ENCODE results near the gene MTRR.

DNA sequence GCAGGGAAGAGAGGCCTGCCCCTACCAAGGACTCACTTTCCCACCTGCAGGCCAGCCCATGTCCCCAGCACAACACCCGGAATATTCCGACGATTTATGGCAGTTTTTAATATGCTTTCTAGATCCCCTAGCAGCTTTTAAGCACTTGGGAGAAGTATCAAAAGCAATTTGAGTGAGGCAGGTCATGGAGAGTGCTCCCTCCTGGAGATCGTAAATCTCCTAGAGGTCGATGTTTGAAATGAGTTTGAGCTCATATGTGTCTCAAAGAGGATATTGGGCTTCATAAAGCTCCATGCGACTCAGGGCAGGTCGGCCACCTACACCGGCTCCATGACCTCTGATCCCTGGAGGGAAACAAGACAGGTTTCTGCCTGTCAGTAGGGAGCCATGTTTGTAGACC, 45.4 kb upstream of the MTRR start:
- TF ChIP-seq EP300 (IDR thresholded peaks at IDR 0.05; ENCODE audit: borderline replicate concordance in 1 of 2, low read depth in 1 of 2, low read length in 1 of 2) = no peak
- no peak for TF ChIP-seq EZH2phosphoT487 (IDR thresholded peaks at IDR 0.05; ENCODE audit: borderline replicate concordance, low read depth)
- TF ChIP-seq POLR2AphosphoS5 (IDR thresholded peaks at IDR 0.05; ENCODE audit: low read depth, low read length) = no peak
- TF ChIP-seq, protein P1, sequence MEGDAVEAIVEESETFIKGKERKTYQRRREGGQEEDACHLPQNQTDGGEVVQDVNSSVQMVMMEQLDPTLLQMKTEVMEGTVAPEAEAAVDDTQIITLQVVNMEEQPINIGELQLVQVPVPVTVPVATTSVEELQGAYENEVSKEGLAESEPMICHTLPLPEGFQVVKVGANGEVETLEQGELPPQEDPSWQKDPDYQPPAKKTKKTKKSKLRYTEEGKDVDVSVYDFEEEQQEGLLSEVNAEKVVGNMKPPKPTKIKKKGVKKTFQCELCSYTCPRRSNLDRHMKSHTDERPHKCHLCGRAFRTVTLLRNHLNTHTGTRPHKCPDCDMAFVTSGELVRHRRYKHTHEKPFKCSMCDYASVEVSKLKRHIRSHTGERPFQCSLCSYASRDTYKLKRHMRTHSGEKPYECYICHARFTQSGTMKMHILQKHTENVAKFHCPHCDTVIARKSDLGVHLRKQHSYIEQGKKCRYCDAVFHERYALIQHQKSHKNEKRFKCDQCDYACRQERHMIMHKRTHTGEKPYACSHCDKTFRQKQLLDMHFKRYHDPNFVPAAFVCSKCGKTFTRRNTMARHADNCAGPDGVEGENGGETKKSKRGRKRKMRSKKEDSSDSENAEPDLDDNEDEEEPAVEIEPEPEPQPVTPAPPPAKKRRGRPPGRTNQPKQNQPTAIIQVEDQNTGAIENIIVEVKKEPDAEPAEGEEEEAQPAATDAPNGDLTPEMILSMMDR (IDR thresholded peaks at IDR 0.05) = no peak
- TF ChIP-seq, protein P2, sequence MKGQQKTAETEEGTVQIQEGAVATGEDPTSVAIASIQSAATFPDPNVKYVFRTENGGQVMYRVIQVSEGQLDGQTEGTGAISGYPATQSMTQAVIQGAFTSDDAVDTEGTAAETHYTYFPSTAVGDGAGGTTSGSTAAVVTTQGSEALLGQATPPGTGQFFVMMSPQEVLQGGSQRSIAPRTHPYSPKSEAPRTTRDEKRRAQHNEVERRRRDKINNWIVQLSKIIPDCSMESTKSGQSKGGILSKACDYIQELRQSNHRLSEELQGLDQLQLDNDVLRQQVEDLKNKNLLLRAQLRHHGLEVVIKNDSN (IDR thresholded peaks at IDR 0.05; ENCODE audit: borderline replicate concordance, low read depth) = no peak
- TF ChIP-seq, protein P3, sequence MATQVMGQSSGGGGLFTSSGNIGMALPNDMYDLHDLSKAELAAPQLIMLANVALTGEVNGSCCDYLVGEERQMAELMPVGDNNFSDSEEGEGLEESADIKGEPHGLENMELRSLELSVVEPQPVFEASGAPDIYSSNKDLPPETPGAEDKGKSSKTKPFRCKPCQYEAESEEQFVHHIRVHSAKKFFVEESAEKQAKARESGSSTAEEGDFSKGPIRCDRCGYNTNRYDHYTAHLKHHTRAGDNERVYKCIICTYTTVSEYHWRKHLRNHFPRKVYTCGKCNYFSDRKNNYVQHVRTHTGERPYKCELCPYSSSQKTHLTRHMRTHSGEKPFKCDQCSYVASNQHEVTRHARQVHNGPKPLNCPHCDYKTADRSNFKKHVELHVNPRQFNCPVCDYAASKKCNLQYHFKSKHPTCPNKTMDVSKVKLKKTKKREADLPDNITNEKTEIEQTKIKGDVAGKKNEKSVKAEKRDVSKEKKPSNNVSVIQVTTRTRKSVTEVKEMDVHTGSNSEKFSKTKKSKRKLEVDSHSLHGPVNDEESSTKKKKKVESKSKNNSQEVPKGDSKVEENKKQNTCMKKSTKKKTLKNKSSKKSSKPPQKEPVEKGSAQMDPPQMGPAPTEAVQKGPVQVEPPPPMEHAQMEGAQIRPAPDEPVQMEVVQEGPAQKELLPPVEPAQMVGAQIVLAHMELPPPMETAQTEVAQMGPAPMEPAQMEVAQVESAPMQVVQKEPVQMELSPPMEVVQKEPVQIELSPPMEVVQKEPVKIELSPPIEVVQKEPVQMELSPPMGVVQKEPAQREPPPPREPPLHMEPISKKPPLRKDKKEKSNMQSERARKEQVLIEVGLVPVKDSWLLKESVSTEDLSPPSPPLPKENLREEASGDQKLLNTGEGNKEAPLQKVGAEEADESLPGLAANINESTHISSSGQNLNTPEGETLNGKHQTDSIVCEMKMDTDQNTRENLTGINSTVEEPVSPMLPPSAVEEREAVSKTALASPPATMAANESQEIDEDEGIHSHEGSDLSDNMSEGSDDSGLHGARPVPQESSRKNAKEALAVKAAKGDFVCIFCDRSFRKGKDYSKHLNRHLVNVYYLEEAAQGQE (IDR thresholded peaks at IDR 0.05; ENCODE audit: low read depth, low read length) = no peak
- TF ChIP-seq RFX5 (IDR thresholded peaks at IDR 0.05; ENCODE audit: low read length) = no peak
- TF ChIP-seq, protein P4, sequence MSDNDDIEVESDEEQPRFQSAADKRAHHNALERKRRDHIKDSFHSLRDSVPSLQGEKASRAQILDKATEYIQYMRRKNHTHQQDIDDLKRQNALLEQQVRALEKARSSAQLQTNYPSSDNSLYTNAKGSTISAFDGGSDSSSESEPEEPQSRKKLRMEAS (IDR thresholded peaks at IDR 0.05; ENCODE audit: low read depth) = no peak
